Neural progenitor cell (in vitro differentiated cells): ENCODE data around the gene MAN1A1.

ENCODE experiments used
- CTCF ChIP-seq: fragments of 200-600 bp; sonication (generic); IDR thresholded peaks from 2 replicates; pipeline ENCODE4 v1.5.1; 2017; ENCODE audit warnings: antibody characterized with exemption, mild to moderate bottlenecking
- EZH2phosphoT487 ChIP-seq: fragments of 200-600 bp; sonication (generic); IDR thresholded peaks from 2 replicates; pipeline ENCODE4 v1.6.1; 2017; ENCODE audit warnings: antibody characterized with exemption

- TF ChIP-seq CTCF (no peak), EZH2phosphoT487 (no peak)
Observed at GRCh38 chr6:119192200-119192599, 157.4 kb downstream of the MAN1A1 start.
